Measurements from ENCODE around the gene USP49. TPM values are rescaled to one million over a fixed set of nuclear protein-coding genes. Genes with fewer than 3 reads are reported as not detected.

The USP49 gene
- total and polyA plus RNA-seq, 2 of the 4 experiments (the other 2 are of a cell fraction): 1.4 to 2.1 TPM

- H3K9me3 ChIP-seq (ENCODE audit: control insufficient read depth, insufficient read depth, low read length): no peaks in the 10 kb centered on the region
- H2AK5ac ChIP-seq (ENCODE audit: low read depth, low read length): no peak overlapping the region
- no peak overlapping the region for H2BK5ac ChIP-seq (ENCODE audit: low read depth, low read length, poor library complexity, severe bottlenecking)
- H2AFZ ChIP-seq (replicated peaks; ENCODE audit: low read length, poor library complexity): no peak overlapping the region
- in situ Hi-C loops (cut with MboI; ENCODE audit: low sequenced_read_pairs) (no loop called here), intact Hi-C loops (cut with micrococcal nuclease) (no loop called here), dilution Hi-C loops (cut with HindIII; ENCODE audit: low sequenced_read_pairs, unreplicated experiment) (no loop called here)
- H3K14ac ChIP-seq (replicated peaks; ENCODE audit: low read depth, low read length): no peak overlapping the region
- no peaks in the 10 kb centered on the region for H3K79me1 ChIP-seq (ENCODE audit: low read depth in 1 of 2, low read length in 2 of 2)
- TF ChIP-seq MAZ (IDR thresholded peaks at IDR 0.05; ENCODE audit: borderline replicate concordance, low read depth, low read length): no peak
- H3K18ac ChIP-seq (ENCODE audit: low read depth, low read length): no peak overlapping the region
- no peak overlapping the region for H4K8ac ChIP-seq (ENCODE audit: low read depth in 2 of 2, low read length in 2 of 2)
- H2BK20ac ChIP-seq (ENCODE audit: low read depth, low read length): no peak overlapping the region
- no peak overlapping the region for H4K5ac ChIP-seq (ENCODE audit: low read depth, low read length)
- peaks cover 29% of the 10 kb centered on the region for H3K36me3 ChIP-seq (ENCODE audit: control insufficient read depth, insufficient read depth, low read length)
- no peak for ATAC-seq (ENCODE audit: low read depth)
- no TSS peak for BruUV-seq (replicated peaks)
- ChIA-PET POLR2A (ENCODE audit: unreplicated experiment) (no interaction called here), CTCF (no interaction called here)
- no peaks in the 10 kb centered on the region for H3K9me1 ChIP-seq (ENCODE audit: insufficient read depth, low read length)
- H3K56ac ChIP-seq (ENCODE audit: extremely low read depth, insufficient read depth, low read length): no peak overlapping the region
- no peak overlapping the region for H3K4me2 ChIP-seq (ENCODE audit: low read depth, low read length)
- no peak overlapping the region for H3K27ac ChIP-seq (ENCODE audit: insufficient read depth, low read length)
- no peak overlapping the region for H4K91ac ChIP-seq (ENCODE audit: insufficient read depth, low read depth, low read length)
- H2BK15ac ChIP-seq (ENCODE audit: low read depth, low read length): no peak overlapping the region
- no peak overlapping the region for H2AK9ac ChIP-seq (replicated peaks; ENCODE audit: low read depth, low read length, poor library complexity)
- no peak for DNase-seq
- no peak overlapping the region for H2BK120ac ChIP-seq (ENCODE audit: low read depth, low read length)
- H3K27me3 ChIP-seq (ENCODE audit: control insufficient read depth, insufficient read depth, low read length): no peaks in the 10 kb centered on the region
- no peaks in the 10 kb centered on the region for H4K20me1 ChIP-seq (ENCODE audit: insufficient read depth, low read length)
- H3K4me3 ChIP-seq (ENCODE audit: insufficient read depth, low read depth, low read length): no peak overlapping the region
- H3K23ac ChIP-seq (ENCODE audit: low read depth, low read length): no peak overlapping the region
- no CpG with 5 or more reads among the region's 8 CpGs for WGBS, 2 experiments (ENCODE audit: extremely low coverage in 2 of 2, insufficient read length in 1 of 2)
- H3K4me1 ChIP-seq (ENCODE audit: control insufficient read depth, insufficient read depth, low read length): peaks cover 5% of the 10 kb centered on the region; the same call in 1 of the 2 replicates
- no peak overlapping the region for H3K9ac ChIP-seq (ENCODE audit: low read depth, low read length)
- no peak overlapping the region for H3K4ac ChIP-seq (ENCODE audit: low read depth, low read length)
These were observed 125.8 kb downstream of the USP49 start for GRCh38 chr6:41769376-41769775.

All from IMR-90 (cell line).